ENCODE results near the gene SIVA1. TPM values are rescaled to one million over a fixed set of nuclear protein-coding genes. Genes with fewer than 3 reads are reported as not detected.
A peak's percentile ranks its signal among the peaks of the same experiment; 100 is the strongest.

SIVA1 gene
- polyA plus RNA-seq, 1 experiment, result 49.7 TPM

- H3K27ac ChIP-seq (ENCODE audit: low read depth, low read length), result no peak overlapping the region
- peaks cover 18% of the 10 kb centered on the region for H3K9me3 ChIP-seq (ENCODE audit: control insufficient read depth, insufficient read depth, low read length)
- POLR2A ChIA-PET, result interaction anchor here (0.8 to 1.8 kb wide), 2 partner anchors 53 to 59 kb away, joined by 3 to 5 read pairs; no protein-coding TSS in a partner anchor
- H3K27me3 ChIP-seq (ENCODE audit: control insufficient read depth, insufficient read depth, low read length), result no peaks in the 10 kb centered on the region
- DNase-seq (ENCODE audit: low read depth, low spot score), result no peak
- TF ChIP-seq CTCF (IDR thresholded peaks at IDR 0.05; ENCODE audit: low read depth, low read length), result no peak
- CTCF ChIA-PET, result interaction anchor here (1.0 to 7.2 kb wide), 10 partner anchors 9 to 134 kb away, joined by 4 to 90 read pairs (median 12); partner anchors contain the start of gene SIVA1
- no peak overlapping the region for H3K4me3 ChIP-seq (ENCODE audit: low read depth, low read length)
Measured at GRCh38 chr14:104767634-104767918, 14.6 kb downstream of the SIVA1 start.

GRCh38 chr14:104768437-104769323 is 15.7 kb downstream of the SIVA1 start:
- H3K27me3 ChIP-seq (ENCODE audit: control insufficient read depth, insufficient read depth, low read length), result no peaks in the 10 kb centered on the region
- H3K27ac ChIP-seq (ENCODE audit: low read depth, low read length), result no peak overlapping the region
- no peak overlapping the region for H3K4me3 ChIP-seq (ENCODE audit: low read depth, low read length)
- DNase-seq (ENCODE audit: low read depth, low spot score), result peak; percentile 38
- POLR2A ChIA-PET, result interaction anchor here (0.8 to 1.8 kb wide), 5 partner anchors 11 to 57 kb away, joined by 3 to 8 read pairs (median 4); partner anchors contain the start of genes ADSS1 and SIVA1
- TF ChIP-seq CTCF (IDR thresholded peaks at IDR 0.05; ENCODE audit: low read depth, low read length), result peak; percentile 81
- H3K9me3 ChIP-seq (ENCODE audit: control insufficient read depth, insufficient read depth, low read length), result peaks cover 23% of the 10 kb centered on the region
- CTCF ChIA-PET, result interaction anchor here (0.6 to 7.2 kb wide), 29 partner anchors 9 to 300 kb away, joined by 3 to 90 read pairs (median 6); partner anchors contain the start of gene SIVA1

- Histone ChIP-seq H3K27ac (ENCODE audit: low read depth, low read length) (no peak overlapping the region), H3K4me3 (ENCODE audit: low read depth, low read length) (no peak overlapping the region), H3K9me3 (ENCODE audit: control insufficient read depth, insufficient read depth, low read length) (peaks cover 23% of the 10 kb centered on the region), H3K27me3 (ENCODE audit: control insufficient read depth, insufficient read depth, low read length) (no peaks in the 10 kb centered on the region)
- ChIA-PET CTCF (interaction anchor here (0.6 to 7.2 kb wide), 21 partner anchors 8 to 277 kb away, joined by 3 to 90 read pairs (median 7); partner anchors contain the start of gene SIVA1), POLR2A (interaction anchor here (1.4 kb wide), 1 partner anchor 45 kb away, joined by 3 read pairs; the partner anchor contains the start of gene ADSS1)
- DNase-seq (ENCODE audit: low read depth, low spot score), result no peak
- no peak for TF ChIP-seq CTCF (IDR thresholded peaks at IDR 0.05; ENCODE audit: low read depth, low read length)
Measured at GRCh38 chr14:104769324-104770071, 16.6 kb downstream of the SIVA1 start.

- CTCF ChIA-PET, result interaction anchor here (0.7 to 1.7 kb wide), 2 partner anchors 56 to 69 kb away, joined by 3 to 16 read pairs; no protein-coding TSS in a partner anchor
Measured at GRCh38 chr14:104770072-104770579, 17.2 kb downstream of the SIVA1 start.

More at GRCh38 chr14:104770072-104770579, 17.2 kb downstream of the SIVA1 start:
- H3K4me3 ChIP-seq (ENCODE audit: low read depth, low read length), result no peak overlapping the region
- no peak for TF ChIP-seq CTCF (IDR thresholded peaks at IDR 0.05; ENCODE audit: low read depth, low read length)
- H3K9me3 ChIP-seq (ENCODE audit: control insufficient read depth, insufficient read depth, low read length), result peaks cover 23% of the 10 kb centered on the region
- no peak for DNase-seq (ENCODE audit: low read depth, low spot score)
- no peak overlapping the region for H3K27ac ChIP-seq (ENCODE audit: low read depth, low read length)
- POLR2A ChIA-PET, result interaction anchor here (3.7 kb wide), 1 partner anchor 17 kb away, joined by 12 read pairs; the partner anchor contains the start of gene SIVA1
- H3K27me3 ChIP-seq (ENCODE audit: control insufficient read depth, insufficient read depth, low read length), result no peaks in the 10 kb centered on the region
